ENCODE results near the gene ACTR8.
A peak's percentile ranks its signal among the peaks of the same experiment; 100 is the strongest.

The ACTR8 gene

DNA sequence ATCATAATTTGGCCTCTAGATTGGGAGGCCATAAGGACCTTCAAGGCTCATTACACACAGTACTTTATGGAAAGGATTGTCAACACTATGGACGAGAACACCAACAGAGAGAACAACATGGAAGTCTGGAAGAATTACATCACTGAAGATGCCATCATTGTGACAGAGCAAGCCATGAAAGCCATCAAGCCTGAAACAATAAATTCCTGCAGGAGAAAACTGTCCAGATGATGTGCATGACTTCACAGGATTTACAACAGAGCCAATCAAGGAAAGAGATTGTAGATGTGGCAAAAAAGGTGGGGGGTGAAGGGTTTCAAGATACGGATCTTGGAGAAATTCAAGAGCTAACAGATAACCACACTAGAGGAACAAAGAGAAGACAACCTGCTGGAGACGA is 19.7 kb downstream of the ACTR8 start:
- DNase-seq: no peak

DNA sequence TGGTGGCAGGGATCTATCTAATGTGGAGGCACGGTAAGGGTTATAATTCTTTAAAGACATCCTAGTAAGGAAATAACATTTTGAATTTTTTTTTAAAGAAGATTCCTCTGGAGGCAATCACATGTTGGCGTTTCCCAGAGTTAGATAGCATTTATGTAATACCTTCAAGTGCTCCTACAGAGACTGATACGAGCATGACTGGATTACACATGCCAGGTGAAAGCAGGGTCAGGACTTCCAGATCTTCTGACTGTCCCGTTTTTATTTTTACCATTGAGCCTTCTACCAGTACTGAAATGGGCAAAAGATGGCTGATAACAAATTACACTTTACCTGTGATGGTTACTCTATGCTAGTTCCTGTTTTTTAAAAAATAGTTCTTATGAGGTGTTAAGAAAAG is 21.8 kb downstream of the ACTR8 start:
- DNase-seq: no peak

DNA sequence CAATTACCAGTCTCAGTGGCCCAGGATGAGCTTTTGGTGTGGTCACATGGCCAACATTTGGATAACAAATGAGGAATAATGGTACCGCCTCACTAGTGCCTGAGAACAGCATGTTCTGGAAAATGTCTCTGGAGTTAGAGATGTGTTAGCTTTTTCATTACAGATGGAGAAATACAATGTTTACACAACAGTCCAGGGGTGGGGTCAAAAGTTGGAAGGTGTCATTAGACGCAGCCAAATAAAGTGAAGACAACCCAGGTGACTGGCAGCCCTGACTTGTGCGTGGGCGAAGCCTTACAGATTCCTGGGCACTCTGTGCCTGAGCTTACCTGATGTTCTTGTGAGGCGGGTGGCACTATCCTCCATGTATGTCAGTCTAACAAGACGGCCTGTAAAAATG is 22.8 kb downstream of the ACTR8 start:
- DNase-seq: no peak

DNA sequence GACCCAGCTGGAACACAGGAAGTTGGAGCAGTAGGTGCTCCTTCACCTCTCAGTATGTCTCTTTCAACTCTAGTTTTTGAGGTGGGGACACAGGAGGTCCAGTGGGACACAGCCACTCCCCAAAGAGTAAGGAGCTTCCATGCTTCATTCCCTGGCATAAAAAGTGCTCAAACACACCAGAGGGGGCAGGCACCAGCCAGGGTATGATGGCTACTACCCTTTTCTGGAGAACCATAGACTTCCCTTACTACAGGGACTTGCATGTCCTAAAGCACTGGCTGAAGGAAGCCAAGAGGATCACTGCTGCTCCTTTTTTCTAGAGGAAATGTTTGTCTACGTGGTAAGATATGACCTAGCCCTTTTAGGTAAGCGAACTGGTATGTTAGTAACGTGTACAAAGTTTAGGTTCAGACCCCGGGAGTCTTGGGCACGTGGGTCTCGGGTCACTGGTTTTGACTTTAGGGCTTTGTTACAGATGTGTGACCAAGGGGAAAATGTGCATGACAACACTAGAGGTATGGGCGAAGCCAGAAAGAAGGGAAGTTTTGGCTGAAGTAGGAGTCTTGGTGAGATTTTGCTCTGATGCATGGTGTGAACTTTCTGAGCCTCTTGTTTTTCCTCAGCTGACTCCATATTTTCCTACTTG is 23.7 kb downstream of the ACTR8 start:
- DNase-seq: no peak

DNA sequence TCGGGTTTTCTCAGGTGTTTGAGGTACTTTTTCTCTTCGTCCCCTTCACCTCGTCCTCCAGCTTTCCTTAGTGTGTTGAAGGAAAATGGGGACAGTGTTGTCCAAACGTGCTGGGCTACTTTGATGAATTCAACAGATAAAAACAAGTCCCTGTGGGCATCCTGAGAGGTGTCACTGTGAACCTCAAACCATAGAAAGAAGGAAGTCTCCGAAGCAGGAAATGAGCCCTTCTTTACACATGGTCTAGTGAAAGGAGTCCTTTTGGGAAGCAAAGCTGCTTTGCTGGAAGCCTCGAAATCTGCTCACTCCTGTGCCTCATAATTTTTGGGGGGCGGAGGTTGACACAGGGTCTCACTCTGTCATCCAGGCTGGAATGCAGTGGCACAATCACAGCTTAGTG is 25.0 kb downstream of the ACTR8 start:
- DNase-seq: no peak

DNA sequence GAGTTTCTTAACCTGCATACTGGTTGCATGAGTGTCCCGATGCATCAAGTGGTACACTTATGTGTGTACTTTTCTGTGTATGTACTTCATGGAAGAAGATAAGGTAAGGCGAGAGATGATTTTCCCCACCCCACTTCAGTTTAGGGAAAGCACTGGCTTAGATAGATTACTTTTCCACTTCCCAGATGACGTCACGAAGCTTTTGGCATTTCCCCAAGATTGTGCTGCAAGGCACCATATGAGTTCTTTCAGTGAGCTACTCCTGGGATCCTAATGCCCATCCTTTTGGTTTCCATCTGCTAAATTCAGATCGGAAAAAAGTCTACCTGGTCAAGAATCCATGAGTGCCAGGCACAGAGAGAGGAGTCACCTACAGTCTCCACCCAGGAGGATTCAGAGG is 31.1 kb downstream of the ACTR8 start:
- DNase-seq: no peak

DNA sequence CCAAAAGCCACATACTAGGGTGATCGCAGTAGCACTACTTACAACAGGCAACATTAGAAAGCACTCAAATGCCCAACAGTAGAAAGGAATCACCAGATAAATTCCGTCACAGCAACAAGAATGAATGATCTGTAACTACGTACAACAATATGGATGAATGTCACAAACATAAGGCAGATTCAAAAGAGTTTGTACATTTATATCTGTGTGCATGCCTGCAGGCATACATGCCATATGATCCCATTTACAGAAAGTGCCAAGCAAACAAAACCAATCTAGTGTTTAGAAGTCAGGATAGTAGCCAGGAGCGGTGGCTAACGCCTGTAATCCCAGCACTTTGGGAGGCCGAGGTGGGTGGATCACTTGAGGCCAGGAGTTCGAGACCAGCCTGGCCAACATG is 32.0 kb downstream of the ACTR8 start:
- no peak for DNase-seq

DNA sequence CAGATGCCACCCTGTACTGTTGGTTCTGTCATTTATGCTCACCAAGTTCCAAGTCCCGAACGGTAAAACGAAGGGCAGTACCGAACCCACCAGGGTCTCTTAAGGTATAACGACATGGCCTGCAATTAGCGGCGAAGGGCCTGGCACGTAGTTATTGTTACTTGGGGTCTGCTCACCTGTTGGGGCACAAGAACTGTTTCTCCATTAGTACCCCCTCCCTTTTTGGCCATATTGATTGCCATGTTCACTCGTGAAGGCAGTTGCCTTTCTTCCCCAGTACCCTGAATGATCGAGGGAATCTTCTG is 35.1 kb downstream of the ACTR8 start:
- DNase-seq: no peak

DNA sequence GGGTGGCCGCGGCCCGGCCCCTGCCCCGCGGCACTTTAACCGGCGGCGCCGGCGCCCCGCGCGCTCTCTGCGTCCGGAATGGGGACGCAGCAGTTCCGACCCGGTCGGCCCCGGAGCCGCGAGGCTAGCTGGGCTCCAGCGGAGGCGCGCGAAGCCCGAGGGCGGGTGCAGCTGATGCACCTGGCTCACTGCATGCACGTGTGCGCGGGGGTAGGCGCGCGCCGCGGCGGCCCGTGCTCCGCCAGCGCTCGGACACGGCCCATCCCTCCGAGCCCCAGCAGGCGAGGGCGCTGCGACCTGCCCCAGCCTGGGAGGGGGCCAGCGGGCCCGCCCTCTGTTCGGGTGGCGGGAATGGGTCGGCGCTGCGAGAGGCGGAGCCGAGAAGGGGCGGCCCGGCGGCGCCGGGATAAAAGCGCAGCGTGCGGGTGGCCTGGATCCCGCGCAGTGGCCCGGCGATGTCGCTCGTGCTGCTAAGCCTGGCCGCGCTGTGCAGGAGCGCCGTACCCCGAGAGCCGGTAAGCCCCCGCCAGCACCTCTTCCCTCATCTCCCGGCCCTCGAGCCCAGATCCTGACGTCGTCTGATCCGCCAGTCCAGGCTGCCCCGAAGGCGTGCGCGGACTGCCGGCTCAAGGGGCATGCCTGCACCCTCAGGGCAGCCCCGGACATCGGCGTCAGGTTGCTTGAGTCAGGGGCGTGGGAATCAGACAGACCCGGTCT is 35.7 kb downstream of the ACTR8 start, which contains the start of the genes CHDH and IL17RB:
CHDH (minus strand) TSS at position 286 of the 717 bp plus-strand sequence. CDS start 22,411 bp downstream, outside the sequence.
IL17RB (plus strand) TSS at position 435 of the 717 bp plus-strand sequence; CDS start at position 456, 21 bp downstream.
- peak; percentile 25 for DNase-seq

DNA sequence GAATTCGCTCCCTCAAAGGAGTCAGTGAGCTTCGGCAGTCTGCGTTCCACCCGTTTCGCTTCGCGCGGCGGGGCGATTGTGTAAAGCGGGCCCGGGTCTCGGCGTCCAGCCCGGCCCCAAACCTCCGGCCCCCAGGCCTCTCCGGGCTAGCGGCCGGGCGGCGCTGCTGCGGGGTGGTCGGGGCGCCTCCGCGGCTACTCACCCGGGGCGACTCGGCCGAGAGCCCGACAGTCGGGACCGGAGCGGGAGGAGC is 36.1 kb downstream of the ACTR8 start:
- no peak for DNase-seq

DNA sequence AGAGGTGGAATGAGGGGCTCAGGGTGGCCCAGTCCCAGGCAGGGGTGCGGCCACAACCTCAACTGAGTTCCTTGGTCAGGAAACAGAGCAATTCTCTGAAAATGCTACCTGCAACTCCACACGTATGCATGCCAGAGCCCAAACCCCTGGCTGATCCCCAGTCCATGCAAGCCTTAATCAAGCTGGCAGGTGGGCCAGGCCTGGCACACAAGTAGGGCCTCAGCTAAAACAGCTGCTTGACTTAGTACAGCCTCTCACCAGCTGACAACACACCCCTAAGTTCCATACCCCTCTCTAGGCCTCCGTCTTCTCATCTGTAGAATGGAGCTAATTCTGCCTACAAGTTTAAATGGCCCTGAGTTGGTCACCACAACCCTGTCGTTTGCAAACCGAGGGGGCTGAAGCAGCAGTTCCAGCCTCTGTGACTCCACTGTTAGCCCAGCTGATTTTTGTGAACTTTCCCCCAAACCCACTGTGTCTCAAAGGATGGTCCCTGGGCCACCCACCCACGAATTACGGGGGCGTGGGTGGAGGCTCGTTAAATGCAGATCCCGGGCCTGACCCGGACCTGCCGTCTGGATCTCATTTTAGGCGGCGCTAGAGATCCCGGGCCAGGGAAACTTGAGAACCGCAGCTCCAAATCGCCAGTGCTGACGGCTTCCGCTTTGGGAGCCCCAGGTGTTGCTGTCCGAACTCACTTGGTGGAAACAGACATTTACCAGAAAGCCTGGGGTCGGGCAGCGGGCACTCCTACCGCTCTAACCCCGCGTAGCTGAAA is 36.7 kb downstream of the ACTR8 start:
- DNase-seq: peak; percentile 18

DNA sequence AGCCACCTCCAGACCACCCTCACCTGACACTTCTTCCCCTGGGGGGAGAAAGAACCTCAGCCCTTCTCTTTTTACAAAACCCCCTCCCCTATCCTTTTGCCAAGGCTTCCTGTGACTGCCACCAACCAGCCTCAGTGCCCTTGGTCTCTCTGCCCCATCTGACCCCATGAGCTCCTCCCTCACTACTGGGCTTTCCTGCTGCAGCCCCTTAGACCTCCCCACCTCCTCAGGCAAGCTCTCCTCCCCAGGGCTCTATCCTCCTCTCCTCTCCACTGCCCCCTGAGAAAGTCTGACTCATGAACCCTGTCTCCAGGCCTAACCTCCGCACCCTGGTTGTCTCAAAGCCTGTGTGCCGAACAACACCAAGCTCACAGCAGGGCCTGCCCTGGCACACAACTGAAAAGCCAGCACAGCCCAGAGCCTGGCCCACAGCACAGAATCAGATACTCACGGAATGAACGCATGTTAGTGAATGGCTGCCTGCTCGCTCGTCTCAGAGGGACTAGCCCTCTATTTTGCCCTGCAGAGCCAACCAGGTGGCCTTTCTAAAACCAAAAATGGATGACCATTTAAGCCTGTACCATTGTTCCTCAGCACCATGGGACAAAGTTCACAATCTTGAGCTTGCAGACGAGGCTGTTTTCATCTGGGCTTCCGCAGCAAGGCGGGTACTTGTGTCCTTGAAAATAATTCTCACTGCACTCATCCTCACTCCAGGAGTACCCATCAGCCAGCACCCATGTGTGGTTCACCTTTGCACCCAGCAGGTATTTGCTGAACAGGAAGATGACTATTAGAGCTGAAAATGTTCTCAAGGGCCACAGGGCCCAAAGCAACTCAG is 37.5 kb downstream of the ACTR8 start:
- DNase-seq: no peak

DNA sequence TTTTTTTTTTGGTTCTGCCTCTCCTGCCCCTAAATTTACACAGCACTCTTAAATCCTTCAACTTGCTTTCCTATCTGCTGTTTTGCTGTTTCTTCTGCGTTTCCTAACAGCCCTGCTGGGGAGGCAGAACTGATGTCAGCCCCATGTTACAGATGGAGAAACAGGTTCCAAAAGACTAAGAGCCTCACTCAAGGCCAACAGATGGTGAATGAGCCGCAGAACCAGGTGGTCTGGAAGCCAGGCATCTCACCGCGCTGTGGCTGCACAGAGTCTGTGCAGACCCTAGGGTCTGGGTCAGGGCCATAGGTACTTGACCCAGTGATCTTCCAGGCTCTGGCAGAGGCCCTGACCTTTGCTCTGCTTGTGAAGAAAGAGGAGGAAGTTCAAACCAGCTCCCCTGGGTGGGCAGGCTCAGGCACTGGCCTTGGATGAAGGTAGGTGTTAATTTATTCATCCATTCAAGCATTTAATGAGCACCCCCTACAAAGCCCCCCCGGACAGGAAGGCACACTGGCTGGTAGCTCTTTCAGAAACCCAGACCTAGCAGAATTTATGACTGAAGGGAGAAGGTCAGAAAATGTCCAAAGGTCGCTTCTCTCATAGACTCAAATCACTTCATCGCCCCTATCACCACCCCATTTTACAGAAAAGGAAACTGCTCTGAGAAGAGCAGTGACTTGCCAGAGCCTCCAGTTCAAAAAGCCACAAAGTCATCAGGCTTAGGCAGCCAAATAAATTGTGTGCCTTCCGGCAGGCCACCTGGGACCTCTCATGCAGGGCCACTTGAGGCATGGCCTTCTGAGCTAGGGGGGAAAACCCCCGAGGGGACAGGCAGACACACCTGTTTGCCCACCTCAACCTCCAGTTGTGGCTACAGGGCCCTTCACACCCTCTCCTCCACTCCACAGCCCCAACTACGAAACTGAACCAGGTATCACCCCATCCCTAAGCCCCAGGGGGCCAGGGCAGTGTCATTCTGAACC is 38.5 kb downstream of the ACTR8 start:
- no peak for DNase-seq

DNA sequence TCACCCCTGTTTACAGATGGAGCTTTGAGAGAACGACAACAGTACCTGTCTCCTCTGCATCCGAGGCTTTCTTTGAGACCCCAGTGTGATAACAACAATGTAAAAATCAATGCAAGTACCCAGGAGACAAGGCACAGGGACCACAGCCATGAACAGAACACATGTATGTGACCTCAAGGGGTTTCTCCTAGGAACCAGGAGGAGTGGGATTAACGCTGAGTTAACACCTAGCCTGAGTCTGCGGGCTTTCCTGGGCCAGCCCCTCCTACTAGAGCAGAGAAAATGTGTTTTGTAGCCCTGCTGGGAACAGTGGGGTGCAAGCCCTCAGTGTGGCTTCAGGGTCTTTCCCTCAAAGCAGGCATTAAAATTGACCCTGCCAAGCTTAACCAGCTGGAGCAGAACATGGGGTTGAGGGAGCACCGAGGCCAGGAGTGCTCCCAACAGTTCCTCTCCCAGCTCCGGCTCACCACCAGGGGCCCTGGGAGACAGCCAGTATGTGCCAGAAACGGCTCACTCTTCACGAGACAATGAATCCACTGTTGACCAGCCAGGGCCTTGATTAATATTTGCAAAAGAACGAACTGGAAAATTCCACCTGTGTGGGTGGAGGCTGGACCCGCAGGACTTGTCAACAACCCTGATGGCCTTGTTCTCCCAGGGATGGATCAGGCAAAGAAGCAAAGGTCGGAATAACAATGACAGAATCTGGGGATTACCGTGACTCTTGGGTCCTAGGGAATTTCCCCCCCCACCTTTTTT is 39.3 kb downstream of the ACTR8 start:
- DNase-seq: no peak

DNA sequence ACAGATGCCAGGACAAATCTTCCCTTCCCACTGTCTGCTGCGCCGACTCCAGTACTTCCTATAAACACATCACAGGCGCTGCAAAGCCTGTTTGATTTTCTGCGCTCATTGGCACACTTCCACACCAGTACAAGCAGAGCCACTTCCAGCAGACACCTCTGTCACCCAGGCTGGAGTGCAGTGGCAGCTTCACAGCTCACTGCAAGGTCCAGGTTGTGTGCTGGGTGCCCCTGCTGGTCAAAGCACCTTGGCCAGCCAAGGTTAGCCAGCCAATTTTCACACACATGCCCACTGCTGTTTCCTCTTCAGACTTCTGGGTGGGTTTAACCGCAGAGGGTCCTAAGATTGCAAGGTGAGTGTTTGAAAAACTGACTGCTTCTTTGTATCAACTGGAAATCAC is 40.7 kb downstream of the ACTR8 start:
- no peak for DNase-seq

DNA sequence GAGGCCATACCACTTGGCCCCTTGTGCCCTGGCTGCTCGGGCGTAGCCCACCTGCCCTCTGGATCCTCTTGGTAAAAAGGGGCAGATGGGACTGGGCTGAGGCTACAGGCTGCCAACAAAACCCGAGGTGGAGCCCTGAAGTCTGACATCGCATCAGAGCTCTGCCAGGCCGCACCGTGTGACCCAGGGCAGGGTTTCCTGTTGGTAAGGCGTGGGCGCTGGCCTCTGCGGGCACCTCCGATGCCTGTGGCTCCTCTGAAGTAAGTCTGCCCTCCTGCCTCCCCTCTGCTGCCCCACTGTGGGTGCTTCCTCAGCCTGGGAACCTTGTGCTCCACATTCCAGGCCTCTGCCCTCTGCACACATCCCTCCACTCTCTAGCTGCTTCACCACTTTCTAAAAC is 44.6 kb downstream of the ACTR8 start:
- DNase-seq: no peak

DNA sequence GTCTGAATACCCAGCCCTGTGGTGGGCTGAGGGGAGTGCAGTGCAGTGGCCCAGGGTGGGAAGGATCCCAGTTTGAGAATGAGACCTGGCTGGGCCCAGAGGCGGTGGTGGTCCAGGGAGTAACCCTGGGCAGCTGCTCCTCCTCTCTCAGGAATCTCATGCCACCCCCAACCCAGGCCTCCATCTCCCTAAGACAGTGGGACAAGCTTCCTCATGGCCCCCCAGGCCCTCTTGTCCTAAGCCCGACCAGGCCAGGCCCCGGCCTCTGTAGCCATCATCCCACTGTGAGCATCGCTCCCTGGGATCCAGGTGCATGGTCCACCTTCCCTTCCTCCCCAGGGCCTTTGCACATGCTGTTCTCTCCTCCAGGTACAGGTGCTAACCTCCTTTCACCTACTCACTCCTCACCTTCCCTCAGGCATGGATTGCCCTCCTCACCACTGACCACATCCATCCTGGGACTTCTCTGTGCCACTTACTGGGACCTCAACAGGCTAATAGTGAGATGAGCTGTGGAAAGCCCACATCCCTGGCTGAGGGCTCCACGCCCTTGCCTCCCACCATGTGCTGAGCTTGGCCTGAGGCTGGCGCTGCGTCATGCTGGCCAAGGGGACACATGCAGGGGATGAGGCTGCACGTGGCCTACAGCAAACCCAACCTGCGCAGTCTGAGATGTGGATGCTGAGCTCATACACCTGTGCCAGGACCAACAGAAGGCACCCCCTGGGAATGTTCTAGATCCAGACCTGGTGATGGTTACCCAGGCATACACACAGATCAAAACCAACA is 45.7 kb downstream of the ACTR8 start:
- DNase-seq: no peak

DNA sequence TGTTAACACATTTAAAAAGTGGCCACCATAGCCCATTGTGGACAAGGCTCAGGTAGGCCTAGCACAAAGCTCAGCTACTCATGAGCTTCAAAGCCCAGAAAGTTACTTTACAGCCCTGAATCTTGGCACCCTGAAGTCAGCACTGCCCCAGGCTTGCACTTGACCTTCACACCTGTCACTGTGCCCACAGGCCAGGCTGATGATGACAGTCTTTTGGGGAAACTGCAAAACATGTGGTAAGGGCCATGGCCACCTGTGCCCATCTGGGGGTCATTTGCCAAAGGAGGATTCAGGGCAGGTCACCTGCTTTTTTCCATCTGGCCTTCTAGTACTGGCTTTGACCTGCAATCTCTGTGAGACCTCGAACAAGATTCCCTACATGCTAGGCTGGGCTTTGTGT is 46.7 kb downstream of the ACTR8 start:
- no peak for DNase-seq

DNA sequence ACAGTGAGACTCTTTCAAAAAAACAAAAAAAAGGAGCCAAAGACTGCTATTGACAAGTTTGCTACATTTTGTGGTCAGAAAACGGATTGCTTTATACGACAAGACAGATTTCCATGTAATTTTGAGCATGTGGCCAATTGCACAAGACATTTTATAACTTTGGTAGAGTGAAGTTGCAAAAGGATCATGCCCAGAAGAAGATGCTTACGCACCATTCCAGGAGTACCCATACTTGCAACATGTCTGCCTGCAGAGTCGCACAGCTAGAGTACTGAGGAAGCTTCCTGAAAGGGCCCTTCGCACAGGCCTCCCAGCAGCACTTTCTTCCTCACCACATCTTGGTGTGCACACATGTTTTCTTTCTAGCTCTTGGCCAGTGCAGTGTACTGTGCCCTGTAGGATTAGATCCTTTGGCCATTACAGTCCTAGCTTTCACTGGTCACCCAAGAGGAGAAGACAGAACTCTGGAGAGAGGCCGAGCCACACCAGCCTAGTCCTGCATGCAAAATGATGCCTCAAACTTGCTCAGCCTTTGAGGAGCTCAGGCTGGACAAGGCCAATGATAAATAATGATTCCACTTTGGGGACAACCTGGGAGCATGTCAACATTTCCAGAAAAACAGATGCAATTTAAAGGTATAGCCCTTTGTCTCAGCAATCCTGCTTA is 47.4 kb downstream of the ACTR8 start:
- no peak for DNase-seq

DNA sequence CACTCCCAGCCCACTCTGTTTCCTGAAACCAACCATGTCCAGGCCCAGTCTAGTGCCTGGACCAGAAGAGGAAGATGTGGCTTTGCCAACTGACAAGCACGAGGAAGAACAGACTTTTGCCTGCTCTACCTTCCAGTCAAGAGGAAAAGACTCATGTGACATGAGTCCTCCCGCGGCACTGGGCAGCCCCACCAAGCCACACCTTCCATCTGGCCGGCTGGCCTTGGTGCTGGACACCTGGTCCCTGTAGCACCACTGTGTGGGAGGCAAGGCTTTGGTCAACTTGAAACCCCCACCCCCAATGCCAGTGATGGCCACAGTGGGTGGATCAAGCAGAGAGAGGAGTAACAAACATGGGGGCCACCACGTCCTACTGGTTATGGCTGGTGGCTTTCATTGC is 48.3 kb downstream of the ACTR8 start:
- no peak for DNase-seq
